Activated CD4-positive, alpha-beta T cell treated with anti-CD3 and anti-CD28 coated beads, Interleukin-2, amount 50 U/mL, for 4 hours (primary cell): ENCODE measurements around the gene EMX2.
"Not testable (repeated sequence)": the region's sequence is repeated elsewhere in the genome, so short reads cannot be mapped to it uniquely, and the experiment has no call there.

ENCODE experiments used
- DNase-seq, 2 experiments: peaks; one replicate each; pipeline ENCODE4 v3.0.0-alpha.2; 2020

The EMX2 gene

DNA sequence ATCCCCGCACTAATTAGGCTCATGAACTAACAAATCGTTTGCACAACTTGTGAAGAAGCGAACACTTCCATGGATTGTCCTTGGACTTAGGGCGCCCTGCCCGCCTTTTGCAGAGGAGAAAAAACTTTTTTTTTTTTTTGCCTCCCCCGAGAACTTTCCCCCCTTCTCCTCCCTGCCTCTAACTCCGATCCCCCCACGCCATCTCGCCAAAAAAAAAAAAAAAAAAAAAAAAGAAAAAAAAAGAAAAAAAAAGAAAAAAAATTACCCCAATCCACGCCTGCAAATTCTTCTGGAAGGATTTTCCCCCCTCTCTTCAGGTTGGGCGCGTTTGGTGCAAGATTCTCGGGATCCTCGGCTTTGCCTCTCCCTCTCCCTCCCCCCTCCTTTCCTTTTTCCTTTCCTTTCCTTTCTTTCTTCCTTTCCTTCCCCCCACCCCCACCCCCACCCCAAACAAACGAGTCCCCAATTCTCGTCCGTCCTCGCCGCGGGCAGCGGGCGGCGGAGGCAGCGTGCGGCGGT, at the start of gene EMX2:
Gene EMX2 (plus strand): TSS at position 41 of the 519 bp plus-strand sequence. CDS start 522 bp downstream, outside the sequence.
- no peak for DNase-seq

DNA sequence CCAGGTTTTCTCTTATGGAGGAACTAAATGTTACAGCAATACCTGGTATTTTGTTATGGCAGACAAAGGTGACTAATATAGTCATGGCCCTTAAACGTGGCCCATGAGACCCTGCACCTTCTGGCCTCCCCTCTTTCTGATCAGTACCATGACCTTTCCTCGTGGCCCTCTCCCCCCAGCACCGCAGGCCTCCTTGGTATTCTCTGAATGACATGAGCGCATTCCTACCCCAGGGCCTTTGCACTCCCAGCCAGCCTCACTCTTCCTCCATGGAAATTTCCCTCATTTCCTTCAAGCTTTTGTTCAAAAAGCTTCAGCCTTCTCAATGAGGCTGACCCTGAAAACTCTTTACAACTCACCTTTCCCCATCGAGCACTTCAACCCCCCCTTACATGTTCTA, 46.5 kb upstream of the EMX2 start:
- DNase-seq, result no peak

DNA sequence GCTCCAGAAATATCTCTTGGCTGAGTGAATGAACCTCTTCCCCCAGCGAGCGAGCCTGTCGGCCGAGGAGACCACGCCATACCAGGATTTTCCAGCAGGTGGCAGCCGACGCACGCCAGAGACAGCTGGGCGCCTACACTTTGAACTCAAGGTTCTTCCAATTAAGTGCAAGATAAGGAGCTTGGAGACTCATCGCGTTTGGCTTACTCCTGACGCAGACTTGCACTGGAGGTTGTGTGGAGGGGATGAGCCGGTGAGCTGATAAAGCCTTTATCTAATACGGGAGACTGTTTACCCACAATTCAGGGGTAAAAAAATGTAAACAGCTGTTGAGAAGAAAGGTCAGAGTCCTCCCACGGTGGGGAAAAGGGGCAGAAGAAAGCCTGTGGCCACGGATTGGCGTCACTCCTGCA, 45.9 kb upstream of the EMX2 start:
- peak; percentile 53 to 68 for DNase-seq

DNA sequence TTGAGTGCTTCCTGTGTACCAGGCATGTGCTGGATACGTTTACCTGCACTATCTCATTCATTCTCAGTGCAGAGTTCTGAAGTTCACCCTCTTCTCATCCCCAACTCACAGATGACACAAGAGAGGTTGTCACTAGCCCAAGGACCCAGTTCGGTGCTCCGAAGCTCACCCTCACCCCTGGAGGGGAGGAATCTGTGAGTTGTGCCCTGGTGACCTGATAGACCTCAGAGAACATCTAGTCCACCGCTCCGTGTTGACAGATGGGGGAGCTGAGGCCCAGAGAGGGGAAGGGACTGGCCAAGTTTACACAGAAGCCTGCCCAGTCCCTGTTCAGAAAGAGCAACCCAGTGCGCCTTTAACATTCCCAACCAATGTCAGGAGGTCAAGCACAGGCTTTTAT, 44.8 kb upstream of the EMX2 start:
- no peak for DNase-seq

DNA sequence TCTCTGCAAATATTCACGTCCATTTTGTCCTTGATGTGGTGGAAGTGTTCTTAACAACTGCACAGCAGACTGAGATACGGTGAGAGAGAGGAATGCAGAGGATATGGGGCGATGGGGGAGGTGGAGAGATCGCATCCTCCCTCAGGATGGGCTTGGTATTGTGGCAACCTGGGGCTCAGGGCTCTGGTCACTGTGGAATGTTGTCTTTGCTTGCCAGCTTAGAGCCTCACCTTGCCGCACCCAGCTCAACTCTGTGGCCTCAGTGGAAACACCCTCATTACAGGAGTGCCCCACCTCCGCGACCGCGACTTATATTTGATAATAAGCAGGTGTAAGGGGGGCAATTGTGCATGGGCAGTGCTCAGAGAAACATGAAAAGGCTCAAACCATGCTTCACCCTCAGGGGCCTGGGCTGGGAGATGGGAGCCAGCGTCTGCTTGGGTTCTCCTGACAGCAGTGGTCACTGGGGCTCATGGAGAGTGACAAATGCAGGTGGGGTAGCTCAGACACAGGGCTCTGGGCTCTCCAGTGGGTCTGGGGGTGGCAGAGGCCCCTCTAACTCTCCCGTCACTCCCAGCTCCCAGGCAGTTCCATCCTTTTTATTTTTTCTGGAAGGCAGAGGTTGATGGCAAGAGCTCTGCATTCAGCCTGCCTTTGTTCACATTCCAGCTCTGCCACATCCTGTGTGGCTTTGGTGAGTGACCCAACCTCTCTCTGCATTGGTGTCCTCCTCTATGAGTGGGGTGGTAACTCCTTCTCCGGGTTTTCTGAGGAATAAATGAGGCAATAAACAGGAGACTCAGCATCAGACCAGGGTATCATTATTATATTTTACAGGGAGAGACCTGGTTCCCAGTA, 43.1 kb upstream of the EMX2 start:
- no peak for DNase-seq

DNA sequence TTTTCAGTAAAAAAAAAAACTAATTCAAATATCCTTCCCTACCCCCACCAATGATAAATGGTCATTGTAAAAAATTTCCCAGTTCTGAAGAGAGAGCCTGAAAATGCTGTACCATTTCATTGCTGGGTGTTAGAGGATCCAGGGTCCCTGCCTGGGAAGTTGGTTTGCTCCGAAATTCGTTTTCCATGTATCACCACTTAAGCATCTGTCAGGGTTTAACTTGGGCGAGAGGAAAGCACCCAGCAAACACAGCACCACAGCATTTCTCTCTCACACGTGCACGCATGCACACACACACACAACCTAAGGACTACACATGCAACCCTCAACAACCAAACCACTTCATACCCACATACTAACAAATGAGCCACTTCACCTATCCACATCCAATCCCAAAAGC, 42.1 kb upstream of the EMX2 start:
- DNase-seq, result no peak

DNA sequence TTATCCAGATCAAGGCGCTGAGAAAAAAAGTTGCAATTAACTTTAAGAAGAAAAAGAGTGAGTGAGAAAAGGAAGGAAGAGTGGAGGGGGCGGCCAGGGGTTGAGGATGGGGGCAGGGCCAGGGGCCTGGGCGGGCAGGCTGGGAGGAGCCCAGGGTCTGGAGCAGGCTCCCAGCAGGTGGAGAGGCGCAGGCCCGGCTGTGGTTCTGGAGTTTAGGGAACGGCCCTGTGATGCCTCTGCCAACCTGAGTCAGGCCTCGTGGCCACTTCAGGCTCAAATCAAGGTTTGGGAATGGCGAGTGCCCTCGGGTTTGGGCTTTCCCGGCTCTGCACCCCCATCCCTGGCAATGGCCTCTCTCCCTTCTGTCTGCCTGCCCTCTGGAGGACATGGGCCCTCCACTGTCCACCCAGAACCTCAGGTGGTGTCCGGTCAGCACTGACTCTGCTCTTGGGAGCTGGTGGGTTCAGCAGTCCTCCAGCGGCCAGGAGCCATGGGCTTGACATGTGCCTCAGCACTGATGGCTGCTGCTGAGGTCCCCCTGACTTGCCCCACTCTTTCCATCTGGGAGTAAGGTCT, 41.0 kb upstream of the EMX2 start:
- DNase-seq, result no peak

DNA sequence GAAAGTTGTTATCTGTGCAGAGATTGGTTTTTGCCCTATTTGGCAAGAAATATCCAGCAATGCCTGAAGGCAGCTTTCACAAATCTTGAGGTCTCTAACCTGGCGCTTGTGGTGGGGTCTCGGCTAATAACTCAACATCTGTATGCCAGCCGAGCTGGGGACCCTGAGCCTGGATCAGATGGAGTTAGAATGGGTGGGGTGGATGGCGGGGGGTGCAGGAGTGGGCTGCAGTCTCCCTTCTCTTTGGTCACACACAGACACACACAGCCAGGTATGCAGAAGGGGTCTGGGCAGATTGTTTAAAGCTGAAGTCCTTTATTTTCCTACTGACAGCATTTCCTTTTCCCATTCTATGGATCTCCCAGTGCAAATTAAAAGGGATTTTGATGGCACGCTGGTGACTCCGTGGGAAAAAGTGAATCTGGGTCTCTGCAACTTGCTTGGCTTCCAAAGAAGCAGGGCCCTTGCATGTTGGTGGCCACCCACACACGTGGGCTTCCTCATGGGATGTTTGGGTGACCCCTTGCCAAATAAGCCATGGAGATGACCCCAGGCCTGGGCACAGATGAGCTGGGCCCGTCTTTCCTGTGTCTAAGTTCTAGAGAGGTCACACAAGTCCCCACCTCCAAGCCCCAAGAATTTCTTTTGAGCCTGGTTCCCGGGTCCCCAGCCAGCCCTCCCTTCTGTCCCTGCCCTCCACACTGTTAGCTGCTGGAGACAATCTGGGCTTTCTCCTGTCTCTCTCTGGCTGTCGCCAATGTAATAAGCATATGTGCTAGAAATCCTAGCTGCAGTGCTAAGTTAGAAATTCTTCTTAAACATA, 39.9 kb upstream of the EMX2 start:
- no peak for DNase-seq

DNA sequence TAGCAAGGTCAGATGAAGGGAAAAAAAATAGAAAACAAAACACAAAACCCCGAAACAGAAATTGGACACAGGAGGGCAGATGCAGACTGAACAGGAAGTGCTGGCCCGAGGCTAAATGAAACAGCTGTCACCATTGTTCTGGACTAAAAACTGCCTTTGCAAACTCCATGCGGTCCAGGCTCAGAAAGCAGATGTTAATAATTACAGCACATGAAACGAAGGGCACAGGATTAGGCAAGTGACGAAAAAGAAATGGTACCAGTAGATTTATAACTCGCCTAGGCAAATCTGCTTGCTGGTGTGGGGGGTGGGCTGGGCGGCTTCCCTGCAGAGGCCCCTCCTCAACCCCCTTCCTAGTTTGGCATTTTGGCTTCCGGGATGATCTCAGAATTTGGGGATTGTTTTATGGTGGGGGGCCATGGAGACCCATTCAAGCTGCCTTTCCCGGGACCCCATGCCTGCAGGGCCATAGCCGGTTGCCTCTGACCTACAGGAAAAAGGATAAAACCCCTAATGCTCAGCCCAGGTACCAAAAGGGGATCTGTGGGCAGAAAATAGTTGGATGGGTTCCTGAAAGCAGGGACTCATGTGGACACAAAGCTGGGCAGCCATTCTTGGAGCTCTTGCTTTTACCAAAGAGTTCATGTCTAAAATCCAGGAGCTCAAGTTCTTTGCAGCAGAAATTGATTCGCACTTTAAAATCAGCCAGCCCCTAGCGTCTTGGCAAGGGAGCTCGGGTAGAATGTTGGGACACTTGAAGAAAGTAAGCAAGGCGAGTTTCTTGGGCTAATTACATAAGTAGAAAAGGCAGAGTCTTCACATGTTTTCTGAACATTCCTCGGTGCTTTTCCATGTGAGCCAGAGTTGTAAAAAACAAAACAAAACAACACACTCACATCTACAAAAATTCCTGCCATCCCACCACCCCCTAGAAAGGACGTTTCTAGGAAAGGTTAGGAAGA, 39.0 kb upstream of the EMX2 start:
- no peak for DNase-seq

DNA sequence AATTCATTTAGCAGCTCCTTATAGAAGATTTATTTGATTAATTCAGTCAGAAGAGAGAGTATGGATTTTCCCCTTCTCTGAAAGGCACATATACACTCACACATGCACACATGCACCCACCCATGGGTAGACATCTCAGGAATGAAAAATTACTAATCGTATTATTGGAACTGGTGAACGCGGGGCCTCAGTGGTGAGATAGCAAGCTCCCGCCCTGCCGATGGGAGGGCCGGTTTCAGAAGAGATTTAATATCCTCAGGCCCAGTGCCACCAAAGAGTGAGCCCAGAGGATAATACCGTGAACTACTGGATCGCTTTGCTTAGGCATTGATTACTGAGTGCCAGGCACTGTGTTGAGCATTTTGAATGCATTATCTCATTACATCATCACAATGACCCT, 38.0 kb upstream of the EMX2 start:
- DNase-seq, result no peak

DNA sequence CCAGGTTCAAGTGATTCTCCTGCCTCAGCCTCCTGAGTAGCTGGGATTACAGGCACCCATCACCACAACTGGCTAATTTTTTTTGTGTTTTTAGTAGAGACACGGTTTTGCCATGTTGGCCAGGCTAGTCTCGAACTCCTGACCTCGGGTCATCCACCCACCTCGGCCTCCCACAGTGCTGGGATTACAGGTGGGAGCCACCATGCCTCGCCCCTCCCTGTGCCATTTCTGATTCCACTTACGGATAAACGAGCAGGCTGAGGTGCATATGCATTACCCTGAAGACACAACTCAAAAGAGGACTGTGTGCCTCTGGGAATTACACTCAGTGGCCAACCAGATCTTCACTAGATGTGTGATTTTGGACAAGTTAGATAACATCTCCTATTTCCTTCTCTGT, 35.5 kb upstream of the EMX2 start:
- not testable (repeated sequence) for DNase-seq

DNA sequence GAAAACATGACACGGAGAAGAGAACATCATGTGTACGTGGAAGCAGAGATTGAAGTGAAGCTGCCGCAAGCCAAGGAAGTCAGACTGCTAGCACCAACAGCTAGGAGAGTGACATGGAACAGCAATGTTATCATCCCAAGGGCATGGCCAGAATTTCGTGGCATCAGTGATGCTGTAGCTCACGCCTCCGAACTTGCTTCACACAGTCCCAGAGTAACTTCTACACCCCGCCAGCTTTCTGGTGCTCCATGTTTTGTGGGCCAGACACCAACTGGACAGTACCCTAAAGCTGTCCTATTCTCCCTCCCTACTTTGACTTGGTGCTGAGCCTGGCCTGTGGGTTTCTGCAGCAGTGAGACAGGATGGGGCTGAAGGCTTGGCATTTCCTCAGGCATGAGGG, 33.0 kb upstream of the EMX2 start:
- no peak for DNase-seq

DNA sequence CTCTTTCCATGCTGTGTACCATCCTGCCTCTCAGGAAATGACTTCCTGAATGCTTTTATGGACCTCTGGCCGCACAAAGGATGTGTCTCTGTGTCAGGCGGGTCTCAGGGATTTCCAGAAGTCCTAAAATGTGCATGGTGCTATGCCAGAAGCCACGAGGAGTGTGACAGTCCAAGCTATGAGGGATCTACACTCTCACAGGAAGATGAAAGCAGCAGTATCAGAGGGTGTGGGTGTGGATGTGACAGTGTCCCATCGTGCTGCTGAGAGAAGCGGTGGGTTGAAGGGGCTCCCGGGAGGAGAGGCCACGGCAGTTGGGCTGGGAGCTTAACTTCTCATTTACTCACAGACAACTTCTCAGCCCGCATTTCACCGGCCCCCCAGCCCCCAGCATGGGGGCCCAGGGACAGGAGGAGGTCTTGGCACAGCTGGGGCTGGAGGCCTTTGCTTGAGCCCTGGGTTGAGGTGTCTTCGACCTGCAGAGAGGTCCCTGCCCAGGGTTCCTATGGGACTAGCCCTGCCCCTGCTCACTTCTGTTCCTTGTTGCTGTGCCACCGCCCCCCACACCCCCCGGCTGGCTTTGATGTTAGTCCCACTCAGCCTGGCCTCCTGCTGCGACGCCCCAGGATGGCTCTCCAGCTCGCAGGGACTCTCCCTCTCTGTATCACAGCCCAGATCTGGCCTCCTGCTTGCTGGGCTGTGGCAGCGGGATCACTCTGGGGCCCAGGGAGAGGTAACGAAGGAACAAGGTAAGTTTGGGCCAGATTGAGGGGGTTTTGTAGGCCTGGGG, 30.8 kb upstream of the EMX2 start:
- no peak for DNase-seq

DNA sequence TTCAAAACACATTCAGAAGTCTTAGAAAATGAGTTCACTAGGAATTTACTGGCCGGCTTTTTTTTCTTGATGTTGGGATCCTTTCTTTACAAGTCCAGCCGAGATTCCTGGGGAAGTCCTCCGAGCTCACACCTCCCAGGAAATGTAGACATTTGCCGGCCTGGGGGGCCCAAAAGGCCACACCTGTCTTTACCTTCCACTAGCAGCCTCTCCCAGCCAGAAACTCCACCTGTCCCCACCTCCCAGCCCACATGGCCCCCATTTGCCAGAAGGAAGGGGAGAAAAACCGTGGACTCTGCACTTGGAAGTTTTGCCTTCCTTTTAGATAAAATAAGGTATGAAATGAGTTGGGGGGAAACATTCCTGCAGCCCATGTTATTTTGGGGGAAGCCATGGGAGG, 27.6 kb upstream of the EMX2 start:
- DNase-seq, result no peak

DNA sequence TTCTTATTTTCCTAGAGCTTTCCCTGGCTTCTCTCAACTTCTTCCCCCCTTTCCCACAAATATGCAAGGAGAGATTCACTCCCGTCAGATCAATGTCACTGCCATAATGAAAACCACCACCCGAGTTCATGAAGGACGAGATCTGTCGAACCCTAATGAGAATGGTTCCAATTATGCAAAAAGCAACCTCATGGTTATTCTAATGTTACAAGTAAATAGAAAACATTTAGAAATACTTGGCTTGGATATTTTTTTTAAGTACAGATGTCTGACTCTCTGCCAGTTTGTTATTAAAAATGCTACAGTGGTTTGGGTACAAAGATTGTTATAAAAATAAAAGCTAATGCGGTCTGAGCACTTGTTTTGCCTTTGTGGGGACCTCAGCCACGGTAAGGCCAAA, 25.9 kb upstream of the EMX2 start:
- DNase-seq, result no peak

DNA sequence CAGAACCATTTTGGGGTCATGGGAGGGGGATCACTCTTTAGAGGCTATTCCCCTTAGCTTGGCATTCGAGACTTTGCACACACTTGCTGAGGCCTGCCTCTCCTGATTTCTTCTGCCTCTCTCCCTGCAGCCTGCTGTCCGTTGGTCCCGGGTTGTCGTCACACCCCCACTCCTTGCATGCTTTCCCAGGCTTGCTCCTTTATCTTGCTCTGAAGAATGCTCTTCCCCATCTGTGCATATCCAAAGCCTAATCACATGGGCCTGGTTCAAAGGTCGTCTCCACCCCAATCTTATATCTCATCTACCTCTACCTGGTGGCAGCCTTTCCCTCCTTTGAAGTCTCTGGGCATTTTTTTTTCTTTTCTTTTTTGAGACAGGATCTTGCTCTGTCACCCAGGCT, 24.3 kb upstream of the EMX2 start:
- DNase-seq, result no peak

DNA sequence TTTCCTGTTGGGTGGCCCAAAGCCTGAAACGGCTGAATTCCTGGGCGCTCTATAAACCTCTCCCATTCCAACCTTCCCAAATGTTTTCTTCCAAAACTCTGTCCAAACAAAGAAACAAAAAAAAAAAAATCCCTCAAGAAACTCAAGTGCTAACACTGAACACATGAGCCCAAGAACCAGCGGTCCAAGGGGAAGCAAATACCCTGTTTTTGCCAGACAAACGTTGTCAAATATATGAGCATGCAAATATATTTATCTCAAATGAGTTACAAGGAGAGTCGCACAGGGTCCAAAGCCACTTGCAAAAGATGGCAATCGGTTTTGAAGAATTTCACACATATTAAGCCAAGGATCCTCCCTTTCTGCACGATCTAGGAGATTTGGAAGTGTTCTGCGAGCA, 23.3 kb upstream of the EMX2 start:
- no peak for DNase-seq

DNA sequence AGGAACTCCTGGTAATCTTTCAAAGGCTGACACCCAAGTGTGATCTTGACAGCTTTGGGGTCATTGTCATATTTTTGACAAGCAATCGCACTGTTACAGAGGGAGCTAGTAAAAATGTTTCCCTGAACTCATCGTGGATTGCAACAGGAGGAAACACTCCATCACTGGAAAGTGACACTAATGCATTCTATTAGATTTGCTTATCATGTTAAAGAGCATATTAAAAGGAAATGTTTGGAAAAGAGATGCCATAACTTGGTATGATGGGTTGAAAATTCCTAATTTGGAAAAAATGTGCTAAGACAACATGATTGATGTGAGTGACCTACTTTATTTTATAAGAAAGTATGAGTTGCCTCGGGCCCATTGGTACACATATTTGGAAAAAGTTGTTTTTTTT, 22.7 kb upstream of the EMX2 start:
- DNase-seq, result no peak

DNA sequence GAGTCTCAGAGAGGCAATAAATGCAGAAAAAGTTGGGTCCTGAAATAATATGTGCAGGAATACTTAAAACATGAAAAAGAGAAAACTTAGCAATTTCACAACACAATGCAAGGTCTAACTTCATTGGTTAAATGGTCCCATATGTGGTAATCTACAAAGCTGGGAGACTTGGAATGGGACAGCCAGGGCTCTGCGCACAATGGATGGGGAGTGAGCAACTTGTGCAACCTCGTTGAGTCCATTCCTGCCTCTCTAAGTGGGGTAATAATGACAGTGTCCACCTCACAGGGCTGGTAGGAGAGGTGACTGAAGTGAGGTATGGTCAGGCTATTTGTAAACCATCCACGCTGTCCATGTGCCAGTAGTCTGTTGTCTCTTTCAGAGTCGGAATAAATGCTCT, 11.8 kb upstream of the EMX2 start:
- no peak for DNase-seq

DNA sequence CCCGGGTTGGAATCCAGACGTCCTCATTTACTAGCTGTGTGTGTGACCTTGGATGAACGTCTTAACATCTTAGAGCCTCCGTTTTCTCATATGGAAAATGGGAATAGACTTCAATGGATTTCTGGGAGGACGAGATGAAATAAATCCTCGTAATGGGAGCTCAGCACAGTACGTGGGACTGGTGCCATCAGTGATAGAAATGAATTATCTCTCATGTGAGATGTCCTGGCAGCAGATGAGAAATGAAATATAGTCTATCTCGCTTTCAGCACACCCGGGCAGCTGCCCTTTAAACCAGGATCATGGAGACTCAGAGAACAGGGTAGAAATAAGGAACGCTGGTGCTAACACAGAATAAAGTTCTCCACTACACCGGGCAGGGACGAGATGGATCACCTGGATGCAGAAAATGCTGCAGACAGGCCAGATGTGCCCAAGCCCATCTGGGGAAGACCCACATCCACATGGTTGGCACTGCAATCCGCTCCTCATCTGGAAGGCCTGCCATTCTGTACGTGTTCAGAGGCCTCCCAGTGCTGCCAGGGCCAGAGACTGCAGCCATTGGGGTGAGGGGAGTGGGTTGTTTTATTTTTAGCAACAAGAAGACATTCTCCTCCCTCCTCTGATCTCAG, 11.1 kb upstream of the EMX2 start:
- DNase-seq, result no peak

DNA sequence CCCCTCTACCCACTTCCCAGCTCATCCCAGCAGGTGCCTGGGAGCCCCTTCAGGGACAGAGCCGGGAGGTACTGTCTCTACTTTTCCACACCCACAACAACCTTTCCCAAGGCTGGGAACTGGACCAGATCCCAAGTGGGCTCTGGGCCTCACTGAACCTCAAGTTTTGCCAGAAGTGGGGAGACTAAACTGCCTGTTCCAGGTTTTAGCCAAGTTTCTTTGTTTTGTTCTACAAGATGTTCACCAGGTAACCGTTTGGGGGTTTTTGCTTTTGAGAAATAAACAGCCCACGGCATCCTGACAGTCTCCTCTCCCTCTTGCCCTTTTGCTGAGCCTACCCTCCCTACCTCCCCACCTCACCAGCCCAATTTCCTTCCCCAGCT, 10.6 kb upstream of the EMX2 start:
- no peak for DNase-seq
